HG02623 (cell line): ENCODE measurements around the gene CLCNKA.
"Not testable (repeated sequence)": the region's sequence is repeated elsewhere in the genome, so short reads cannot be mapped to it uniquely, and the experiment has no call there.

ENCODE experiments used
- ATAC-seq: cut with Tn5 transposase; IDR thresholded peaks from one replicate; pipeline ENCODE4 v1.9.1; 2021; ENCODE audit warnings: moderate library complexity; ENCODE audit not compliant: unreplicated experiment

The CLCNKA gene

DNA sequence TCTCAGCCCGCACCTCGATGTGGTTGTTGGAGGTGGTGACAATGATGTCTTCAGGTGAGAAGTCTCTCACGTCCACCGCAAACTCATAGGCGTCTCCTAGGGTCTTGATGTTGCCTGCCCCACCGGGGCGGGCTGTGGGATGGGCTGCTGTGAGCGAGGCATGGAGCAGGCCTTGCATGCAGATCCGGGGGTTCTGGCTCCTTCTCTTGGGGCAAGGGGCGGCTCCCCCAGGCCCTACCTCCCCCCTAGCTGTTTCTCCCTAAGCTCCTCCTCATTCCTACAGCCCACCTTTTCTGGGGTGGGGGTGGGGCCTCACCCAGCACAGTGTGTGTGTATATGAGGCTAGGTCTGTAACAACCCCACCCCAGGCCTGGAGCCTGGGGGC lies 4.8 kb upstream of the CLCNKA start:
- ATAC-seq = no peak

DNA sequence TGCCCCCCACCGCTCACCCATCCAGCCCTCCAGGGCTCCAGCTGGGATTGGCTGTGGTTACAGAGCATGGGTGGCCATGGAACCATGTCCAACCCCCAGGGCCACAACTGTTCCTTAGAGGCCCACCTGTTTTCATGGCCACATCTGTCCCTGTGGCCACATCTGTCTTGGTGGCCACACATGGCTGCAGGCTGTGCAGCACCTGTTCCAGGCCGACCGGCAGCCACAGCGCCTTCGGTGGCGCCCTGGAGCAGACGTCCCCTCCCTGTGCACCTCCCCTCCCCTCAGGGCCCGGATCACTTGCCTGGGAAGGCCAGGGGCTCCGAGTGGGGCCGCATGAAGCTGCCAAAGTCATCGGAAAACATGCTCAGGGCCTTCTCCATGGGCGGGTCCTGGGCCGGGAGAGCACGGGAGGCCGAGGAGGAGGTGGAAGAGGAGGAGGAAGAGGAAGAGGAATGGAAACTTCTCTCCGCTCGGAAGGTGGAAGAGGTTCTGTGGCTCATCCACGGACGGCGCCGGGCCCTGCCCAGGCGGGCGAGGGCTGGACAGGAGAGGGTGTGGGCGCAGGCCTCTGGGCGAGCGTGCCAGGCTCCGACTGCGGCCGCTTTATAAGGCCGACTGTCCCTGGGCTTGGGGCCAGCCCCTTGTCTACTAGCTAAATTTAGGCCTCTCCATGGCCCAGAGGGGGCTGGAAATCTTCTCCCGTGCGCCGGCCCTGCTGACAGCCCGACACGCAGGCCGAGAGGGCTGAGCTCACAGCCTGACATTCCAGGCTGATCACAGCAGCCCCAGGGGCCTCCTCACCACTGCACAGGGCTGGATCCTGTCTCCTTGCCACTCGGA lies 4.2 kb upstream of the CLCNKA start, which contains the start of gene HSPB7:
Gene HSPB7 (minus strand): TSS at position 583 of the 843 bp plus-strand sequence. CDS start 80 bp downstream, at position 503.
- no peak for ATAC-seq

DNA sequence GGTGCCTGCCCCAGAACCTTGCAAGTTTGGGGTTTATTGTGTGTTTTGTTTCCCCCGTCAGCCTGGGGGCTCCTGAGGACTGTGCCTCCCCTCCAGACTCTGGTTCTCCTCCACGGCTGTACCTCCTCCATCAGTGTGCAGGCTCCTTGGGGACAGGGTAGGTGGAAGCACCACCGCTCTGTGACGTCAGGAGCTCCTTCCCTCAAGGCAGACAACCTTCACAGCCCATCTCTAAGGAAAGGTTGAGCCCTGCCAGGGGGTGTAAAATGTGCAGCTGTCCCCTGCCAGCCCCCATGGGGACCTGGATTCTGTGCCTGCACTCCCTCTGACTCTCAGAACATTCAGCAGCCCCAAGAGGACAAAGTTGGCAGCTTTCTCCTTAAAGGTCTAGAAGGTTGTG lies 3.5 kb upstream of the CLCNKA start:
- no peak for ATAC-seq

DNA sequence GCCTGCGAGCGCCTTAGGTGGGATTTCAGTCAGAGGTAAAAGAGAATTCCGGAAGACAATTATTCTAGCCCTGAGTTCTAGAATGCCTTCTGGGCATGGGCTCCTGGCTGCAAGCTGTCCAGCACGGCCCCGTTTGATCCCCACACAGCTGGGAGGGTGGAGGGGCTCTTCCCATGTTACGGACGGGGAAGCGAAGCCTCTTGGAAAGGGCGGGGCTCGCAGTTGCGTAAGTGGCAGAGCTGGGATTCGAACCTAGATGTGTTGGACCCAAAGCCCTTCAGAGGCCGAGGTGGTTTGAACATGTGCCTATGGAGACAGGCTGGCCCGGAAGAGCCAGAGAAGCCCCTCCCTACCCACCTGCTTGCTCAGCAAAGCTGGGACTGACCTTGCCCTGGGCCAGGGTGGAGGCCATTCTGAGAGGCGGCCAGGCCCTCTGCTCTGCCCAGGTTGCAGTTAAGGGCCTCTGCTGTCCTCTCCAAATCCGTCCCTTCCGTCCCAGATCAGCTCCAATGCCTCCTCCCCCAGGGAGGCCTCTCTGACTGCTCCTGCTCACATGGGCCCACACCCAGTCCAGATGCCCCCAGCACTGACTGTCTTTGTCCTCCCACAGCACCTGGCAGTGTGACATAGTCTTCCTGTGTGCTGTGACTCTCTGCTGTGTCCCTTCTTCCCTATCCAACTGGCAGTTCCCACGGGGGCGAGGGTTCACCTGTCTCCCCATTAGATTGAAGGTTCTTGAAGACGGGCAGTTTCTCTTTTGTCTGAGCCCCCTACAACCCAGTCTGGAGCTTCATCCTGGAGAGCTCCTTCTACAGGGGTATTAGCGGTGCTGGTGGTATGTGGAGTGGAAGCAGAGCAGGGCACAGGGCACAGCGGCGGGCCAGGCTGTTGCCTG lies 2.8 kb upstream of the CLCNKA start:
- ATAC-seq = no peak

DNA sequence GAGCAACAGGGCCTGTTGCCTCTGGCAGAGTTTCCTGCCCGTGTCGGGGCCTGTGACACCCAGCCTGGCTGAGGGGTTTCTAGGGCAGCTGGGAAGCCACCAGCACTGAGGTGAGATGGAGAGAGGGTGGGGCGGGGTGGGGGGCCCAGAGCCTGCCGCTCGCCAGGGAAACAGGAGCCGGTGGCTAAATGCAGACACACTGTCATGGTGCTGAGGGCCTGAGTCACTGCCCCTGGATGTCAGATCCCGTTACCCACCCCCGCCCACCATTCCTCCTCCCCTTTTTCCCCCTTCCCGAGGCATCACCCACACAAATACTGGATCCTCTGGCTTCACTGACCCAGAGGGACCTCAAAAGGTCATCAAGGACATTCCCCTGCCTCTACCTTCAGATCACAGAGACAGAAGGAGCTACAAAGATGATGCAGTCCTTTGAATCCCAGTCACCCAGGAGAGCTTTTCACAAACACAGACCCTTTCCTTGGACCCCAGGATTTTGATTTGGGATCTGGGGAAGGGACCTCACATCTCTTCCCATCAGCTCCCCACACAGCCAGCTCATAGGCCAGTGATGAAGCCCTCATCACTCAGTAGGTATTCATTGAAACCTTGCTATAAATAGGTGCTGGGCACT lies 2.1 kb upstream of the CLCNKA start:
- ATAC-seq = no peak

DNA sequence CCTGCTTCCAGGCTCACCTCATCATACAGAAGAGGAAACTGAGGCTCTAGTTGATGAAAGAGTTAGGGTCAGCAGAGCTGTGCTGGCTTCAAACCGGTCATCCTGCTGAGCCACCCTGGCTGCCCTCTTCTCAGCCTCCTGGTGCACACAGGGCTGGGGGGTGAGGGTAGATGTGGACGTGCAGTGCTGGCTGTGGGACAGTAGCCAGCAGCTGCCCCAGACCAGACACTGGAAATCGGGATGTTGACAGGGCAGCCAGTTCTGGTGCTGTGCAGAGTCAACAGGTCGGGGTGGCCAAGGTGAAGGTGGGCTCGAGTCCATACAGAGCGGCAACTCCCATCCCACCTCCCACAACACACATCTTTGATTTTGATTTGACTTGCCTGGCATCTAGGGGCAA lies 1.5 kb upstream of the CLCNKA start:
- no peak for ATAC-seq

DNA sequence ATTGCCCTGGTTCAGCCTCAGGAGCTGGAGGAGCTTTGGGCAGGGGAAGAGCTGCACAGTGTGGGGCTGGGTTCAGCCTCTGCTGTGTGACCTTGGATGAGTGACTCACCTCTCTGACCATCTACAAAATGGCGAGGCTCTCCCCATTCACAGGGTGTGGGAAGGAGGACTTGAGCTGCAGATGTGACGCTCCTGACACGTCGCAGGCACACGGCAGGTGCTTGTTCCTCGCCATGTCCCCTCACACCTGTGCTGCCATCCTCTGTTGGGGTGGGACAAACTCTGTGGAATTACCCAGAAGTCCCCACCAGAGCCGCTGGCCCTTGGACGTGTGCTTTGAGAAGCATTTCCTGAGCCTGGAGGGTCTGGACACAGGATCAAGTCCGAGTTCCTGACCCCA lies 958 bp upstream of the CLCNKA start:
- ATAC-seq = not testable (repeated sequence)

DNA sequence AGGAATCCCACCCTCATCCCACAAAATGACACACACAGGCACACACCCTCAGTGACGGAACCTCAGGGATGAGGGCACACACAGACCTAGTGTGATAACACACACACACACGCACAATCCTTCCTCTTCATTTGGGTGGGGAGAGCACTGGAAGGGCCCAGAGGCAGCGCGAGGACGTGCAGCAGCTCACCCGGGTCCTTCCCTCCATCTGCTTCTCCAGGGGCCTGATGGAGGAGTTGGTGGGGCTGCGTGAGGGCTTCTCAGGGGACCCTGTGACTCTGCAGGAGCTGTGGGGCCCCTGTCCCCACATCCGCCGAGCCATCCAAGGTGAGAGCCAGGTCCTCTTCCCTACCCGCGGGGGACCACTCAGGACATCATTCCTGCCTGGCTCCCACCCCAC lies 557 bp downstream of the CLCNKA start:
- ATAC-seq = no peak

DNA sequence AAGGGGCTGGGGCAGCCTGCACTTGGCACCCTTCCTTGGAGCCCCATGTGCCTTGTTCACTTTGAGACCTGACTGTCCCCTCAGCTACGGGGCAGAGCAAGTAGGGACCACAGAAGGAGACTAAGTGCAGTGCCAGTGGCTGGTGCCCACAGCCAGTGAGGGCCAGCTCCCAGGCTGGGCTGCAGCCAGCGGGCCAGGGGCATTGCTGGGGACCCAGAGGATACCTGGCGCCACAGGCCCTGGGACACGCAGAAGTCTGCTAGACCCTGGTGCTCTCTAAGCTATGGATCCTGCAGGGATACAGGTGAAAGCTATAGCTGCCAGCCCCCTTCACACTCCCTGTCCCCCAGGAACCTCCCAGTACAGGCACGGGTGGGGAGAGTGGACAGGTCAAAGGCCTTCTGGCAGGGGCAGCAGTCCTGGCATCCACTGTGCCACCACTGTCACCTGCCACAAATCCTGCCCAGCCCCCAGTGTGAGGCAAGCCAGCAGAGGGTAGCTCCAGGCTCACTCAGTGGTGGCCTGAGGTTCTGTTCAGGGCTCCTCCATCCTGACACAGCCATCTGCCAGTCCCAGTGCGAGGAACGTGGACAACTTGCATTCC lies 1.3 kb downstream of the CLCNKA start:
- ATAC-seq = no peak

DNA sequence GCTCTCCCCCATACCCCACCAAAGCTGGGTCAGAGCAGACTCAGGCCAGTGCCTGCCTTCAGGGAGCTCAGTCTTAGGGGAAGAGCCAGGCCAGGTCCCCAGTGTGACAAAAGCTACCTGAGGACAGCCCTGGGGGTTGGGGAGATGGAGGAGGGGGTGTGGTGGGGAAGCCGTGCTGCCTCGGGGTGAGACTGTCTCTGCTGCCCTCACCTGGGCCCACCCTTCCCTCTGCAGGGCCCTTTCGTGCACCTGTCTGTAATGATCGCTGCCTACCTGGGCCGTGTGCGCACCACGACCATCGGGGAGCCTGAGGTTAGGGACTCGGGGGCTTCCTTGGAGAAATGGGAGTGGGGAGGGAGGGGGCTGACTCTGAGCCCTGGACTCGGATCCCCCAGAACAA lies 4.5 kb downstream of the CLCNKA start:
- not testable (repeated sequence) for ATAC-seq

DNA sequence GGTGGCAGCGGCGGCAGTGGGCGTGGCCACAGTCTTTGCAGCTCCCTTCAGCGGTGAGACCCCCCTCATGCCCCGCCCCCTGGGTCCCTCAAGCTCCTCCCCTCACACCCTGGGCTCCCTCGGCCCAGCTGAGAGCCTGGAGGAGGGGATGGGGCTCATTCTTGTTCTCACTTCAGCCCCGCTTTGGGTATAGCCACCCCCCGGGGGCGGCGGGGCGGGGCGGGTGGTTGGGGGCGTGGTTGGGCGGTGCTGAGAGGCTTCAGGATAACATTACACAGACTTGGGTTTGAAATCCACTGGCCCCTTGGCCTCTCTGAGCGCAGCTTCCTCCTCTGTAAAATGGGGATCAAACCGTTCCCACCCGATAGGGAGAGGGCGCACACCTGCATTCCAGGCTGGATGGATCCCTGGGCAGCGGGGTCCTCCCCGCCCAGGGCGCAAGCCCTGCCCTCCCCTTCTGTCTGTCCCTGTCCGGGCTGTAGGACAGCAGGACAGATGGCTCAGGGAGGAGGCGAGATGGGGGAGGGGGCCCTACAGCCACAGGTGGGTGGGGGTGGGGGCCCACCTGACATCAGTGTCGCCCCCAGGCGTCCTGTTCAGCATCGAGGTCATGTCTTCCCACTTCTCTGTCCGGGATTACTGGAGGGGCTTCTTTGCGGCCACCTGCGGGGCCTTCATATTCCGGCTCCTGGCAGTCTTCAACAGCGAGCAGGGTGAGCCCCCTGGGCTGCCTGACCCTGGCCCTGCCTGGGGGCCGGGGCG lies 5.1 kb downstream of the CLCNKA start:
- ATAC-seq = no peak

DNA sequence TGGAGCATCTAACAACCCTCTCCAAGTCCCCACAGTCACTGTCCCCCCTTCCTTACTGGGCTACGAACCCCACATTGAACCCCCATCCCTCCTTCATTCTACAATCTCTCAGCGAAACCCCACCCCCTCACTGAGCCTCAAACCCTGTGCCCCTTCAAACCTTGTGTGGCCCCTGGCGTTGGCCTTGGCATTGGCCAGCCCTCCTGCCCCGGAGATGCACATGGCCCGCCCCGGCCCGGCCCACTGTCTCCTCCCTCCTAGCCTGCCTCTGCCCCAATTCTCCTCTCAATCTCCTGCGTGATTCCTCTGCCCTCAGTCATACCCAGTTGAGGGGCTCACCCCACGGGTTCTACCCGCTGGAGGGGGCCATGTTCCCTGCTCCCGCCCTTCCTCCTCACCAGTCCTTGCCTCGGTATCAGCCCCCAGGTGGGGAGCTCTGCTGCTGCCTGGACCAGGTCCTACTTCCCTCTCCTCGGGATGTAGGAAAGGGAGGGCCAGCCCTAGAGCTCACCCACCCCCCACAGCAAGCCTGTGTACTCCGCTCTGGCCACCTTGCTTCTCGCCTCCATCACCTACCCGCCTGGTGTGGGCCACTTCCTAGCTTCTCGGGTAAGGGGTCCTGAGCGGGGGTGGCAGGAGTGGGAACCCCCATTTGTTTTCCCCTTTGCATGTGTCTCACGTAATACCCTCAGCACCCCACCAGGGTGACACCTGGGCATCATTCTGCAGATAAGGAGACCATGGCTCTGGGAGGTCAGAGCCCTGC lies 6.6 kb downstream of the CLCNKA start:
- ATAC-seq = no peak

DNA sequence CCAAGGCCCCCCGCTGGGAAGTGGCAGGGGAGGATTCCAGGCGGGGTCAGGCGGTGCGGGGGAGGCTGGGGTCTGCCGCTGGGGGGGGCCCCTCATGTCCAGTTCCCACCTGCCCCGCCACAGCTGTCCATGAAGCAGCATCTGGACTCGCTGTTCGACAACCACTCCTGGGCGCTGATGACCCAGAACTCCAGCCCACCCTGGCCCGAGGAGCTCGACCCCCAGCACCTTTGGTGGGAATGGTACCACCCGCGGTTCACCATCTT lies 7.1 kb downstream of the CLCNKA start:
- ATAC-seq = not testable (repeated sequence)

DNA sequence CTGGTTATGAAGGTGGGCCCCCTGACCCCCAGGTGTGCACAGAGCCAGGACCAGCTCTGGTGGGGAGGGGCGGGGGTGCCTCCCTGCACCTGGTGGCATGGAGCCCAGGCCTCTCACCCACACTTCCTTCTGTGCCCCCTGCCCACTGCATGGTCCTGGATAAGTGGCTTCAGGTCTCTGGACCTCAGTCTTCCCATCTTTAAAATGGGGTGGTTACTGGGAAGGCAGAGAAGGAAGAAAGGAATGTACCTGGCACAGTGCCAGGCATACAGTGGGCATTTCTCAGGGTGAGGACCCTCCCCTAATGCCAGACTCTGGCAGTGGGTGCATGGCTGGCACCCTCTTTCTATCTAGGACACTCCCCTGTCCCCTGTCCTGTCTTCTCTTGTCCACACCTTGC lies 7.5 kb downstream of the CLCNKA start:
- no peak for ATAC-seq

DNA sequence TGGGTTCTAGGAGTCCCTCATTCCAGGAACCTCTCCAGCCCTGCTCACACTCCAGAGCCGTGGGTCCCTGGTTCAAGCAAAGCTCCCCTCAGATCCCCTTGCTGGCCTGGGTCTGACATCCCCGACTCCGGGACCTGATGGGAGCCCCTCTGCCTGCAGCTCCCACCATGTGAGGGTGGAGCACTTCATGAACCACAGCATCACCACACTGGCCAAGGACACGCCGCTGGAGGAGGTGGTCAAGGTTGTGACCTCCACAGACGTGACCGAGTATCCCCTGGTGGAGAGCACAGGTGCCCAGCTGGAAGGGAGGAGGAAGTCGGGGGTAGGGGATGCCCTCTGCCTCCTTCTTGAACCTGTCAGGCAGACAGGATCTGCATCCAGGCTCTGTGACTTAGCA lies 9.7 kb downstream of the CLCNKA start:
- no peak for ATAC-seq

DNA sequence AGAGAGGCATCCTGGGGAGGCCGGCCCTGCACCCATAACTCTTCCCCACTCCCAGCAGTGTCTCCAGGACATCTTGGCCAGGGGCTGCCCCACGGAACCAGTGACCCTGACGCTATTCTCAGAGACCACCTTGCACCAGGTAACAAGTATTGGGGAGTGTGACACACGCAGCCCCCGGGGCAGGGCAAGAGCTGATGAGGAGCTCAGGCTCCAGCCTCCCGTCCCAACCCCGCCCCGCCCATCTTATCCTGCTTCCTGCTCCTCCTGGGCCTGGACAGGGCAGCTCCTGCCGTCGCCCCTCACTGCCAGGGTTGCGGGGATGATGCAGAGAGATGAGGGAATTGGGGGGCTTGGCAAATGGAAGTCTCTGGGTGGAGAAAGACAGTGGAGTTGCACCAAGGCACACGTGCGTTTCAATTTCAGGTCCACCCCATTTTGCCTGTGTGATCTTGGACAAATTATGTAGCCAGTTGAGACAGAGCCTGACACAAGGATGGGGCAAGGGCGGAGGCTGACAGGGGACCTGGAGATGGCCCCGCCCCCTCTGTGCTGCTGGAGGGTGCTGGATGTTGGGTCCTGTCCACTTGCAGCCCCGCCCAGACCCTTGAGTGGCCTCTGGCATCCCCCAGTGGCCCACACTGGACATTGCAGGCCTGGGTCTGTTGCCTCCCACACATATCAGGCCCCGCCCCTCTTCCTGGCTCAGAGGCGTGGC lies 10.7 kb downstream of the CLCNKA start:
- ATAC-seq = no peak

DNA sequence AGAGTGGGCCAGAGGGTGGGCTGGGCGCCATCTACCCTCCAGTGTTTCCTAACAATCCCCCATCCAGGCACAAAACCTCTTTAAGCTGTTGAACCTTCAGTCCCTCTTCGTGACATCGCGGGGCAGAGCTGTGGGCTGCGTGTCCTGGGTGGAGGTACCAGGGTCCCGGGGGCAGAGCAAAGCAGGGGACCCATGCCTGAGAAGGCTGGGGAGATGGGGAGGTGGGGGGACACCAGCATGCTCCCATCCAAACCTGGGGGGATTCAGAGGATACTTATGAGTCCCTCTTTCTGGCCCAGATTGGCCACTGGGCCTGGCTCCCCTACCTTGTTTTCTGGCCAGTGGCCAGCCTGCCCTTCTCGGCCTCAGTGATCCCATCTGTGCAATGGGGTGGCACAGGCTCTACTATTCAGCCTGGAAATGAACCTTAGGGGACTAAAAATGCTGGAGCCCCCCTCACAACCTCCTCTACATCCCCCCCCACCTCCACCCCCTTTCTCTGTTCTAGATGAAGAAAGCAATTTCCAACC lies 11.3 kb downstream of the CLCNKA start:
- ATAC-seq = not testable (repeated sequence)

DNA sequence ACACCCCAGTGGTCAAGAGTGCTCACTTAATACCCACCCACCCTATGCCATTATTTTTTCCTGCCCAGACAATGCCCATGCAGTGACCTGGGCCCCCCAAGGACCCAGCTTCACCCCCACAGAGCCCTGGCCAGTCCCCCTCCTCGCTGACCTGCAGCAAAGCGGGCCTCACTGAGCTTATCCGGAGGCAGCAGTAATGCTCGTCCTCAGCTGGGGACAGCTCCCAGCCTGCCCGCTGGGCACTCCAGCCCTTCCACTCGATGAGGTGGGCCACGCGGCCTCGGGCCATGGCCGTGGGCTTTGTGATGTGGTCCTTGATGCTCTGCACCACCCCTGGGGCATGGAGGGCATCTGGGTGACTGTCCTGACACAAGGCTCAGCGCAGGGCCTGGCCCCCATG lies 14.6 kb downstream of the CLCNKA start:
- not testable (repeated sequence) for ATAC-seq

DNA sequence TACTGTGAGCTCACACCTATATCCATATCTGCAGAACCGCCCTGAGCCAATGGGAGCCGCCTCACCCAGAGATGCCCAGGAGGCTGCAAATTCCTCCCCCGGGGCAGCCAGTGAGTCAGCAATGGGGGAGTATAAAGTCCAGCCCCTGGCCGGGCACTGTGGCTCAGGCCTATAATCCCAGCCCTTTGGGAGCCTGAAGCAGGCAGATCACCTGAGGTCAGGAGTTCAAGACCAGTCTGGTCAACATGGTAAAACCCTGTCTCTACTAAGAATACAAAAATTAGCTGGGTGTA lies 16.7 kb downstream of the CLCNKA start:
- ATAC-seq = no peak
